Measurements from ENCODE around the gene BCO1.

BCO1 gene

GRCh38 chr16:81319221-81319912, 80.9 kb downstream of the BCO1 start:
- DNase-seq: no peak

GRCh38 chr16:81321039-81321438, 82.5 kb downstream of the BCO1 start:
- DNase-seq: no peak

- DNase-seq: no peak
Measured at GRCh38 chr16:81321536-81321935, 83.0 kb downstream of the BCO1 start.

GRCh38 chr16:81324808-81325207, 86.3 kb downstream of the BCO1 start:
- no peak for DNase-seq

- DNase-seq: no peak
Measured at GRCh38 chr16:81327011-81327410, 88.5 kb downstream of the BCO1 start.

GRCh38 chr16:81327447-81328196, 89.1 kb downstream of the BCO1 start:
- DNase-seq: no peak

GRCh38 chr16:81329947-81330346, 91.5 kb downstream of the BCO1 start:
- DNase-seq: no peak

GRCh38 chr16:81333356-81333755, 94.9 kb downstream of the BCO1 start:
- DNase-seq: no peak

GRCh38 chr16:81335669-81336068, 97.2 kb downstream of the BCO1 start:
- no peak for DNase-seq

GRCh38 chr16:81337097-81337496, 98.6 kb downstream of the BCO1 start:
- DNase-seq: no peak

Data from left hindlimb (tissue), 1 donor.